Measurements from ENCODE around the gene TUBB2A. TPM values are rescaled to one million over a fixed set of nuclear protein-coding genes. Genes with fewer than 3 reads are reported as not detected.

The TUBB2A gene
- total and polyA plus RNA-seq, 2 of the 8 experiments (the other 6 are each of a cell fraction or from before 2014, with no cell fraction given): 315 to 330 TPM

Other genes starting within 250 kb of the TUBB2A start
- 29.4 and 31.2 TPM in 2 replicates for gene SERPINB6, start 186.0 kb downstream of the TUBB2A start, total RNA-seq (2021; fragmentation: NEBNext Ultra II Directional; extraction: Animal tissue kit (Norgen Biotek cat#: 25700))
- 27.2 and 29.5 TPM in 2 replicates for gene SERPINB6, start 186.0 kb downstream of the TUBB2A start, polyA plus RNA-seq (2011; rRNA removed)
- 126 and 135 TPM in 2 replicates for gene NQO2, start 157.7 kb downstream of the TUBB2A start, total RNA-seq (2021; fragmentation: NEBNext Ultra II Directional; extraction: Animal tissue kit (Norgen Biotek cat#: 25700))
- gene NQO2, start 157.7 kb downstream of the TUBB2A start, polyA plus RNA-seq (2011; rRNA removed): 135 and 168 TPM in 2 replicates
- gene RIPK1, start 89.0 kb downstream of the TUBB2A start, total RNA-seq (2021; fragmentation: NEBNext Ultra II Directional; extraction: Animal tissue kit (Norgen Biotek cat#: 25700)): 20.7 and 22.9 TPM in 2 replicates
- gene RIPK1, start 89.0 kb downstream of the TUBB2A start, polyA plus RNA-seq (2011; rRNA removed): 5.5 and 5.9 TPM in 2 replicates
- gene BPHL, start 38.8 kb downstream of the TUBB2A start, total RNA-seq (2021; fragmentation: NEBNext Ultra II Directional; extraction: Animal tissue kit (Norgen Biotek cat#: 25700)): 36.4 and 36.6 TPM in 2 replicates
- gene BPHL, start 38.8 kb downstream of the TUBB2A start, polyA plus RNA-seq (2011; rRNA removed): 21.8 and 24.4 TPM in 2 replicates
- gene TUBB2B, start 70.1 kb upstream of the TUBB2A start, total RNA-seq (2021; fragmentation: NEBNext Ultra II Directional; extraction: Animal tissue kit (Norgen Biotek cat#: 25700)): 599 and 612 TPM in 2 replicates
- gene TUBB2B, start 70.1 kb upstream of the TUBB2A start, polyA plus RNA-seq (2011; rRNA removed): 722 and 951 TPM in 2 replicates
- 40.6 and 45.6 TPM in 2 replicates for gene PSMG4, start 101.4 kb upstream of the TUBB2A start, total RNA-seq (2021; fragmentation: NEBNext Ultra II Directional; extraction: Animal tissue kit (Norgen Biotek cat#: 25700))
- 113 and 127 TPM in 2 replicates for gene PSMG4, start 101.4 kb upstream of the TUBB2A start, polyA plus RNA-seq (2011; rRNA removed)